Measurements from ENCODE around the gene ZC4H2.

DNA sequence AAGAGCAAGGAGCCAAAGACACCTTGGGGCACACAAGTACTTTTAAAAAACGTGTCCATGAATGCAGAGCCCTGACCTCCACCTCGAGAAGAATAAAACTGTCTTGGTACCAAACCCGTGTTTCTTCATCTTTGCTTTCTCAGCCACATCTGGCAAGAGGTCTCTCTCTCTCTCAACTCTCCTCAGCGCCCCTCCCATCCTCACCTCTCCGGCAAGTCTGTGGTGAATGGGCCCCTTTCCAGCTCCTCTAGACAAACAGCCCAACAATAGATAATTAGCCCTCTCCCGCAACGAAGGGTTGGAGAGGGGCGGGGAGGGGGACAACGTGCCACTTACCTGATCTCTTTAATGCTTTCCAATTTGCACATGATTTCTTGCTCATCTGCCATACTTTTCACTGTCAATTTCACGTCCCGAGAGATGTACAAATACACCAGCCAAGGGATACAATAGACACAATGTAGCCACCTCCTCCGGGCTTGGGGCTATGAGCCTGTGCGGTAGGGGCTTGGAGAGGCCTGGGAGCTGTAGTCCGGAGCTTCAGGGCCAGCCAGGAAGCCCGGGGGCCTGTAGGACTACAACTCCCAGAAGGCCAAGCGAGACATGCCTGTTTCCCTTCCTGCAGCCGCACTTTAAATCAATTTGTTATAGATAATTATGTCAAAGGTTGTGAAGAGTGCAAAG is at the start of gene ZC4H2:
- TF ChIP-seq, protein P1, sequence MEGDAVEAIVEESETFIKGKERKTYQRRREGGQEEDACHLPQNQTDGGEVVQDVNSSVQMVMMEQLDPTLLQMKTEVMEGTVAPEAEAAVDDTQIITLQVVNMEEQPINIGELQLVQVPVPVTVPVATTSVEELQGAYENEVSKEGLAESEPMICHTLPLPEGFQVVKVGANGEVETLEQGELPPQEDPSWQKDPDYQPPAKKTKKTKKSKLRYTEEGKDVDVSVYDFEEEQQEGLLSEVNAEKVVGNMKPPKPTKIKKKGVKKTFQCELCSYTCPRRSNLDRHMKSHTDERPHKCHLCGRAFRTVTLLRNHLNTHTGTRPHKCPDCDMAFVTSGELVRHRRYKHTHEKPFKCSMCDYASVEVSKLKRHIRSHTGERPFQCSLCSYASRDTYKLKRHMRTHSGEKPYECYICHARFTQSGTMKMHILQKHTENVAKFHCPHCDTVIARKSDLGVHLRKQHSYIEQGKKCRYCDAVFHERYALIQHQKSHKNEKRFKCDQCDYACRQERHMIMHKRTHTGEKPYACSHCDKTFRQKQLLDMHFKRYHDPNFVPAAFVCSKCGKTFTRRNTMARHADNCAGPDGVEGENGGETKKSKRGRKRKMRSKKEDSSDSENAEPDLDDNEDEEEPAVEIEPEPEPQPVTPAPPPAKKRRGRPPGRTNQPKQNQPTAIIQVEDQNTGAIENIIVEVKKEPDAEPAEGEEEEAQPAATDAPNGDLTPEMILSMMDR (IDR thresholded peaks at IDR 0.05; ENCODE audit: borderline replicate concordance, extremely low read depth, low read length, poor library complexity, severe bottlenecking) = no peak
- no peak for TF ChIP-seq EZH2 (IDR thresholded peaks at IDR 0.05; ENCODE audit: borderline replicate concordance, low read depth, low read length, severe bottlenecking)

All from DND-41 (cell line).